Prostate gland (tissue), 2 donors: ENCODE results near the gene GALNTL6.

Source experiments
- CTCF ChIP-seq, 4 experiments: fragments of 200-600 bp in 2 of 4; fragments of 450-650 bp in 2 of 4; sonication (generic) in 2 of 4; IDR thresholded peaks; 1 replicate in 3 of 4; 2 replicates in 1 of 4; pipeline ENCODE4 v1.5.1; 2016 to 2019; ENCODE audit warnings: antibody characterized with exemption in 4 of 4, mild to moderate bottlenecking in 2 of 4, moderate library complexity in 2 of 4
- POLR2A ChIP-seq: fragments of 450-650 bp; IDR thresholded peaks from one replicate; pipeline ENCODE4 v1.6.1; 2016; ENCODE audit warnings: antibody characterized with exemption, mild to moderate bottlenecking
- POLR2AphosphoS5 ChIP-seq: sonication (generic); formaldehyde crosslinking; IDR thresholded peaks from one replicate; pipeline ENCODE4 v1.6.1; 2017; ENCODE audit warnings: antibody characterized with exemption

DNA sequence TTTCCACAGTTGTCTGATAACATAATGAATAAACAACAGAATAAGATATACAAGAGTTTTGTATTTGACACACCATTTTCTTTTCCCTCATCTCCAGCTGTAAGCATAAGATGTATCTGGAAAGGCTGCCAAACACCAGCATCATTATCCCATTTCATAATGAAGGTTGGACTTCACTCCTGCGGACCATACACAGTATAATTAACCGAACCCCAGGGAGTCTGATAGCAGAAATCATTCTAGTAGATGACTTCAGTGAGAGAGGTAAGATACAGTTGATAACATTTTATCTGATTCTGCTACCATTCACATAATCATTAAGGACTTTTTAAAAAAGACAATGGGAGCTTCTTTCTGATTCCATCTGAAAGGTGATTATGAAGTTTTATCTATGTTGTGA is 535.2 kb downstream of the GALNTL6 start:
- TF ChIP-seq POLR2AphosphoS5 (no peak), CTCF (IDR thresholded peaks at IDR 0.05) (no peak), POLR2A (no peak)
